GM10266 (cell line): ENCODE results near the gene JAKMIP2.

ENCODE experiments used
- DNase-seq: peaks from one replicate; pipeline ENCODE4 v3.0.0; 2012; ENCODE audit errors: extremely low spot score
- TF ChIP-seq, protein P1 (sequence below): IDR thresholded peaks from 2 replicates; pipeline ENCODE4 v1.5.1; 2012; ENCODE audit warnings: mild to moderate bottlenecking, low read depth; ENCODE audit not compliant: control insufficient read depth, insufficient read depth; ENCODE audit errors: missing control alignments

Gene JAKMIP2

GRCh38 chr5:147763791-147764525, 18.6 kb downstream of the JAKMIP2 start:
- TF ChIP-seq, protein P1, sequence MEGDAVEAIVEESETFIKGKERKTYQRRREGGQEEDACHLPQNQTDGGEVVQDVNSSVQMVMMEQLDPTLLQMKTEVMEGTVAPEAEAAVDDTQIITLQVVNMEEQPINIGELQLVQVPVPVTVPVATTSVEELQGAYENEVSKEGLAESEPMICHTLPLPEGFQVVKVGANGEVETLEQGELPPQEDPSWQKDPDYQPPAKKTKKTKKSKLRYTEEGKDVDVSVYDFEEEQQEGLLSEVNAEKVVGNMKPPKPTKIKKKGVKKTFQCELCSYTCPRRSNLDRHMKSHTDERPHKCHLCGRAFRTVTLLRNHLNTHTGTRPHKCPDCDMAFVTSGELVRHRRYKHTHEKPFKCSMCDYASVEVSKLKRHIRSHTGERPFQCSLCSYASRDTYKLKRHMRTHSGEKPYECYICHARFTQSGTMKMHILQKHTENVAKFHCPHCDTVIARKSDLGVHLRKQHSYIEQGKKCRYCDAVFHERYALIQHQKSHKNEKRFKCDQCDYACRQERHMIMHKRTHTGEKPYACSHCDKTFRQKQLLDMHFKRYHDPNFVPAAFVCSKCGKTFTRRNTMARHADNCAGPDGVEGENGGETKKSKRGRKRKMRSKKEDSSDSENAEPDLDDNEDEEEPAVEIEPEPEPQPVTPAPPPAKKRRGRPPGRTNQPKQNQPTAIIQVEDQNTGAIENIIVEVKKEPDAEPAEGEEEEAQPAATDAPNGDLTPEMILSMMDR, result no peak
- no peak for DNase-seq

DNA sequence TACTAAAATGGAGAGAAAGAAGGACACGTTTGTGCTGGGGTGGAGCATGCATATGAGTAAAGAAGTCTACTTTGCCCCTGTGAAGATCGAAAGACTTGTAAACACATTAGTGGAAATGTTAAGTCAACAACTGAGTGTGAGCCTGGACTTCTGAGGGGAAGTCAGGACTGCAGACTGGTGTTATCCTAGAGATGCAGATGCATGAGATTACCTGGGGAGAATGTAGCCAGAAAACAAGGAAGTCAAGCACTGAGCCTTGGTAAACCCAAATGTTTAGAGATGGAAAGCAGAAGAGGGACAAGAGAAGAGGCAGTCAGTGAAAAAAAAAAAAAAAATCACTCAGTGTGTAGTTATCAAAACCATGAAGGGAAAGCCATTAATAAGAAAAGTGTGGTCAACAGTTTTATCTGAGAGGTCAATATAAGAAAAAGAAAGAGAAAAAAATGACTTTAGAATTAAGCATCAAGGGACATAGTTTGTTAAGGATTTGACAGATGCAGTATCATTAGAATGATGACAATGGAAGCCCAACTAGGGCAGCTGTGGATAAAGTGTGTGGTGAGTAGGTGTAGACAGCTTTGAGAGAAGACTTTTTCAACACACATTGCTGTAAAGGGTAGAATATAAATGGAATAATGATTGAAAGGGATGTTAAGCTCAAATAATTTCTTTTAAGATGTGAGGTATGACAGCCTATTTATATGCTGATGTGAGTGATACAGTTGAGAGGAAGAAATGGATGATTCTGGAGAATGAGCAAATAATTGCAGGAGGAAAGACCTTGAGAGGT, 22.2 kb downstream of the JAKMIP2 start:
- TF ChIP-seq, protein P1, result no peak
- no peak for DNase-seq

- TF ChIP-seq, protein P1, result no peak
- DNase-seq, result no peak
These were observed 23.1 kb downstream of the JAKMIP2 start for GRCh38 chr5:147759441-147759840.

DNA sequence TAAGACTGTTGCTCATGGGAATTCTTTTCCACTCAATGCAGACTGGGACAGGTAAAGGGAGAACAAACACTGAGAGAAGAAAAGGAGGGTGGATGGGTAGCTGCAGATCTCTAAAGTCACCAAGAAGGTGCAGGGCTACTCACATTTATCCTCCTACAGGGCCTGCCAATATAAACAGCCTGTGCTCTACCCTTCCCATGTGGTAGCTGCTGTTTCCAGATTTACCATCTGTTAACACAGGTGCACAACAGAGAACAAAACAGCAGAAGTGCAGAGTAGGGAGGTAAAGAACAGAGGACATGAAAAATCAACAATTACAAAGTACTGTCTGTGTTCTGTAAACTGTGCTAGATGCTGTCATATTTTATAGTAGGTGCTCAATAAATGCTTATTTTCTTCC, 26.0 kb downstream of the JAKMIP2 start:
- DNase-seq, result no peak

GRCh38 chr5:147754372-147755122, 28.0 kb downstream of the JAKMIP2 start:
- no peak for DNase-seq
- TF ChIP-seq, protein P1, result no peak

More for the DNA sequence above, 26.0 kb downstream of the JAKMIP2 start:
- TF ChIP-seq, protein P1, result no peak

DNA sequence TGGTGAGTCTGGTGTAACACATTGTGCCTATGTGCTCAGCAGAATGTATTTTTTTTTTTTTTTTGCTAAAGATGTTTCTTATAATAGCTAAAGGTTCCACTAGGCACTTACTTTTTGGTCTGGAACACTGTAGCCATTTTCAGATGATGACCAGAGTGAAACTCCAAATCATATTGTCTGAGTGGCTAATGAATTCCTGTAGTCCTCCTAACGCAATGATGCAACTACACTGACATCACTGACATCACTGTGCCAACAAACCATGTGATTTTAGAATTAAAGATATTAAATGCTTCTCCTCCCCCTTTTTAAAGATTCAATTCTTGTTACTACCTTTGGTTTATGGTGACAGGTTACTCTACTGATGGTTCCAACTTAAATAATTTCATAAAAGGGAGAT, 28.8 kb downstream of the JAKMIP2 start:
- TF ChIP-seq, protein P1, result no peak
- no peak for DNase-seq
